ENCODE data around the gene BNC2. TPM values are rescaled to one million over a fixed set of nuclear protein-coding genes. Genes with fewer than 3 reads are reported as not detected.
"Not testable (repeated sequence)": the region's sequence is repeated elsewhere in the genome, so short reads cannot be mapped to it uniquely, and the experiment has no call there.

BNC2 gene
- total and polyA plus RNA-seq, 2 of the 13 experiments (the other 11 are each of a cell fraction or from before 2014, with no cell fraction given) = not detected

GRCh38 chr9:16438831-16439230 is 431.6 kb downstream of the BNC2 start:
- POLR2A ChIA-PET; FAIRE-seq; in situ Hi-C loops (cut with HindIII; ENCODE audit: extremely low pct_ligation_motif_present, low pct_unique_long_range_greater_than_20kb); ATAC-seq; H3K4me3 ChIP-seq (replicated peaks in 1 of 3; ENCODE audit: insufficient read depth in 1 of 3, low read depth in 2 of 3, low read length in 3 of 3); CTCF ChIA-PET (ENCODE audit: low intra/inter-chr PET ratio, low total read pairs); DNase-seq (ENCODE audit: low spot score); H2AFZ ChIP-seq (ENCODE audit: low read length); H3K9me3 ChIP-seq (ENCODE audit: low read length); H3K27me3 ChIP-seq (ENCODE audit: control insufficient read depth in 1 of 2, insufficient read depth in 2 of 2, low read length in 2 of 2); BruUV-seq (replicated peaks); H4K20me1 ChIP-seq (ENCODE audit: insufficient read depth, low read length); H3K27ac ChIP-seq (ENCODE audit: extremely low read length, insufficient read depth, low read length); H3K4me2 ChIP-seq (ENCODE audit: low read depth, low read length); H3K79me2 ChIP-seq (ENCODE audit: insufficient read depth, low read length); intact Hi-C loops (cut with micrococcal nuclease; ENCODE audit: unreplicated experiment); H3K4me1 ChIP-seq (ENCODE audit: insufficient read depth, low read length); H3K9ac ChIP-seq (ENCODE audit: insufficient read depth, low read depth, low read length); H3K36me3 ChIP-seq (replicated peaks in 1 of 2; ENCODE audit: control insufficient read depth in 1 of 2, insufficient read depth in 2 of 2, low read length in 2 of 2): not testable (repeated sequence)
- WGBS (ENCODE audit: low lambda C conversion rate) = 23% methylated on average over 5 of the region's 6 CpGs

- no peak overlapping the region for H2AFZ ChIP-seq (ENCODE audit: low read length)
- TF ChIP-seq ZNF792 (CRISPR knock-in tag; IDR thresholded peaks at IDR 0.05) (no peak), SP5 (CRISPR knock-in tag; IDR thresholded peaks at IDR 0.05; ENCODE audit: borderline replicate concordance, low read depth) (no peak), ZNF329 (CRISPR knock-in tag; IDR thresholded peaks at IDR 0.05; ENCODE audit: low read depth) (no peak), ZNF841 (CRISPR knock-in tag; IDR thresholded peaks at IDR 0.05; ENCODE audit: borderline replicate concordance) (no peak)
- no peaks in the 10 kb centered on the region for H4K20me1 ChIP-seq (ENCODE audit: insufficient read depth, low read length)
- H3K4me3 ChIP-seq (replicated peaks in 1 of 3; ENCODE audit: insufficient read depth in 1 of 3, low read depth in 2 of 3, low read length in 3 of 3) = no peak overlapping the region
- in situ Hi-C loops (cut with HindIII; ENCODE audit: extremely low pct_ligation_motif_present, low pct_unique_long_range_greater_than_20kb) = no loop called here
- 45% methylated on average over 10 of the region's 10 CpGs for WGBS (ENCODE audit: low lambda C conversion rate)
- no peak overlapping the region for H3K9ac ChIP-seq (ENCODE audit: insufficient read depth, low read depth, low read length)
- ChIA-PET POLR2A (no interaction called here), CTCF (ENCODE audit: low intra/inter-chr PET ratio, low total read pairs) (no interaction called here)
- H3K27ac ChIP-seq (ENCODE audit: extremely low read length, insufficient read depth, low read length) = no peak overlapping the region
- no peaks in the 10 kb centered on the region for H3K9me3 ChIP-seq (ENCODE audit: low read length)
- FAIRE-seq (no peak), DNase-seq (ENCODE audit: low spot score) (no peak), ATAC-seq (no peak)
- H3K27me3 ChIP-seq (ENCODE audit: control insufficient read depth in 1 of 2, insufficient read depth in 2 of 2, low read length in 2 of 2) = no peaks in the 10 kb centered on the region
- no peaks in the 10 kb centered on the region for H3K79me2 ChIP-seq (ENCODE audit: insufficient read depth, low read length)
- no TSS peak for BruUV-seq (replicated peaks)
- no peaks in the 10 kb centered on the region for H3K36me3 ChIP-seq (replicated peaks in 1 of 2; ENCODE audit: control insufficient read depth in 1 of 2, insufficient read depth in 2 of 2, low read length in 2 of 2)
- H3K4me2 ChIP-seq (ENCODE audit: low read depth, low read length) = no peak overlapping the region
- intact Hi-C loops (cut with micrococcal nuclease; ENCODE audit: unreplicated experiment) = no loop called here
- no peaks in the 10 kb centered on the region for H3K4me1 ChIP-seq (ENCODE audit: insufficient read depth, low read length)
Measured at GRCh38 chr9:16436545-16436944, 433.9 kb downstream of the BNC2 start.
